Neutrophil (primary cell): Measurements from ENCODE around the gene ZNF836.

Experiments
- H3K27ac ChIP-seq: fragments of 200-600 bp; sonication (generic); 2 replicates; pipeline ENCODE4 v1.5.1; 2016; ENCODE audit warnings: mild to moderate bottlenecking, moderate library complexity
- H3K27me3 ChIP-seq: fragments of 200-600 bp; sonication (generic); 2 replicates; pipeline ENCODE4 v1.6.0; 2016; ENCODE audit warnings: mild to moderate bottlenecking
- H3K36me3 ChIP-seq: fragments of 200-600 bp; sonication (generic); 2 replicates; pipeline ENCODE4 v1.5.1; 2017
- H3K4me1 ChIP-seq, 2 experiments: fragments of 200-600 bp in 1 of 2; sonication (generic) in 1 of 2; 1 replicate in 1 of 2; 2 replicates in 1 of 2; pipeline versions ENCODE4 v1.5.1 to v1.6.1; 2013 to 2016; ENCODE audit warnings: low read depth in 1 of 2, low read length in 1 of 2, mild to moderate bottlenecking in 1 of 2, moderate library complexity in 1 of 2; ENCODE audit not compliant: control insufficient read depth in 1 of 2, insufficient read depth in 1 of 2
- H3K4me3 ChIP-seq, 2 experiments: fragments of 200-600 bp in 1 of 2; sonication (generic) in 1 of 2; 1 replicate in 1 of 2; 2 replicates in 1 of 2; pipeline ENCODE4 v1.5.1; 2013 to 2016; ENCODE audit warnings: low read depth in 1 of 2, low read length in 1 of 2, mild to moderate bottlenecking in 1 of 2, moderate library complexity in 1 of 2
- H3K9me3 ChIP-seq: fragments of 200-600 bp; sonication (generic); 2 replicates; pipeline ENCODE4 v1.5.1; 2016
- CTCF ChIP-seq: fragments of 200-600 bp; sonication (generic); IDR thresholded peaks from 2 replicates; pipeline ENCODE4 v1.5.1; 2016; ENCODE audit warnings: antibody characterized with exemption

ZNF836 gene

GRCh38 chr19:52171321-52172169 lies at the start of gene ZNF836:
Gene ZNF836 (minus strand): TSS chr19:52171621. CDS start chr19:52168072, 3,549 bp downstream.
- H3K4me1 ChIP-seq = peaks cover 9 to 15% of the 10 kb centered on the region in 2 experiments
- H3K36me3 ChIP-seq = peaks cover 27% of the 10 kb centered on the region
- H3K9me3 ChIP-seq = no peaks in the 10 kb centered on the region
- no peaks in the 10 kb centered on the region for H3K27me3 ChIP-seq
- peak within 1 kb of the TSS; percentile 77 to 99 for H3K4me3 ChIP-seq
- no peak for TF ChIP-seq CTCF
- H3K27ac ChIP-seq = peak within 1 kb of the TSS; percentile 81

GRCh38 chr19:52221031-52221430 lies 49.6 kb upstream of the ZNF836 start:
- TF ChIP-seq CTCF = no peak
- Histone ChIP-seq H3K9me3 (no peaks in the 10 kb centered on the region), H3K27me3 (no peaks in the 10 kb centered on the region), H3K4me3 (no peak overlapping the region), H3K27ac (no peak overlapping the region), H3K36me3 (peaks cover 98% of the 10 kb centered on the region), H3K4me1 (no peaks in the 10 kb centered on the region)

GRCh38 chr19:52219611-52220010 lies 48.2 kb upstream of the ZNF836 start:
- H3K4me1 ChIP-seq = no peaks in the 10 kb centered on the region
- H3K27me3 ChIP-seq = no peaks in the 10 kb centered on the region
- peaks cover 100% of the 10 kb centered on the region for H3K36me3 ChIP-seq
- TF ChIP-seq CTCF = no peak
- H3K4me3 ChIP-seq = no peak overlapping the region
- H3K9me3 ChIP-seq = no peaks in the 10 kb centered on the region
- H3K27ac ChIP-seq = no peak overlapping the region

- Histone ChIP-seq H3K9me3 (no peaks in the 10 kb centered on the region), H3K4me3 (no peak overlapping the region), H3K27me3 (no peaks in the 10 kb centered on the region), H3K4me1 (no peaks in the 10 kb centered on the region), H3K27ac (no peak overlapping the region), H3K36me3 (peaks cover 100% of the 10 kb centered on the region)
- no peak for TF ChIP-seq CTCF
Measured at GRCh38 chr19:52217576-52217975, 46.2 kb upstream of the ZNF836 start.

GRCh38 chr19:52216401-52216800 lies 45.0 kb upstream of the ZNF836 start:
- no peak for TF ChIP-seq CTCF

More at GRCh38 chr19:52216401-52216800, 45.0 kb upstream of the ZNF836 start:
- Histone ChIP-seq H3K4me3 (no peak overlapping the region), H3K9me3 (no peaks in the 10 kb centered on the region), H3K27me3 (no peaks in the 10 kb centered on the region), H3K4me1 (no peaks in the 10 kb centered on the region), H3K36me3 (peaks cover 100% of the 10 kb centered on the region), H3K27ac (no peak overlapping the region)
